ENCODE data around the gene DUT. TPM values are rescaled to one million over a fixed set of nuclear protein-coding genes. Genes with fewer than 3 reads are reported as not detected.

Gene DUT
- total RNA-seq, 2 donors from 2014 or later = 71.1 to 77.8 TPM

GRCh38 chr15:48285329-48286214 is 45.7 kb upstream of the DUT start:
- intact Hi-C loops (cut with DNase I) = no loop called here
- ATAC-seq (peak; percentile 91), DNase-seq (peak; percentile 71 to 85 (median 73))
- no peak overlapping the region for H3K27ac ChIP-seq
- peak; percentile 46 to 82 (median 73) for TF ChIP-seq CTCF (IDR thresholded peaks at IDR 0.05)
- TF ChIP-seq POLR2A (IDR thresholded peaks at IDR 0.05) = no peak
- no peak overlapping the region for H3K4me3 ChIP-seq
- peaks cover 14% of the 10 kb centered on the region for H3K4me1 ChIP-seq
- H3K27me3 ChIP-seq = no peaks in the 10 kb centered on the region
- no peaks in the 10 kb centered on the region for H3K36me3 ChIP-seq (replicated peaks in 1 of 2; ENCODE audit: insufficient read depth in 1 of 2, low read depth in 2 of 2)
- no peaks in the 10 kb centered on the region for H3K9me3 ChIP-seq
- 8 to 9% methylated on average over 14 of the region's 14 CpGs for WGBS, 2 donors

GRCh38 chr15:48289628-48290027 is 41.6 kb upstream of the DUT start:
- intact Hi-C loops (cut with DNase I) = no loop called here
- 79 to 91% methylated on average over 2 of the region's 2 CpGs for WGBS, 2 donors

GRCh38 chr15:48292458-48292857 is 38.8 kb upstream of the DUT start:
- DNase-seq = no peak
- 86 to 94% methylated on average over 4 of the region's 4 CpGs for WGBS, 2 donors
- no peak for ATAC-seq
- Histone ChIP-seq H3K4me1 (no peaks in the 10 kb centered on the region), H3K27ac (no peak overlapping the region), H3K27me3 (no peaks in the 10 kb centered on the region), H3K36me3 (replicated peaks in 1 of 2; ENCODE audit: insufficient read depth in 1 of 2, low read depth in 2 of 2) (no peaks in the 10 kb centered on the region), H3K4me3 (no peak overlapping the region), H3K9me3 (no peaks in the 10 kb centered on the region)
- intact Hi-C loops (cut with DNase I) = no loop called here
- no peak for TF ChIP-seq POLR2A (IDR thresholded peaks at IDR 0.05)
- TF ChIP-seq CTCF (IDR thresholded peaks at IDR 0.05) = no peak

More at GRCh38 chr15:48289628-48290027, 41.6 kb upstream of the DUT start:
- H3K36me3 ChIP-seq (replicated peaks in 1 of 2; ENCODE audit: insufficient read depth in 1 of 2, low read depth in 2 of 2) = no peaks in the 10 kb centered on the region
- H3K4me3 ChIP-seq = no peak overlapping the region
- H3K9me3 ChIP-seq = no peaks in the 10 kb centered on the region
- H3K27ac ChIP-seq = no peak overlapping the region
- TF ChIP-seq CTCF (IDR thresholded peaks at IDR 0.05) = no peak
- TF ChIP-seq POLR2A (IDR thresholded peaks at IDR 0.05) = no peak
- no peak for ATAC-seq
- H3K27me3 ChIP-seq = no peaks in the 10 kb centered on the region
- peaks cover 3% of the 10 kb centered on the region for H3K4me1 ChIP-seq
- DNase-seq = no peak

GRCh38 chr15:48297668-48298067 is 33.6 kb upstream of the DUT start:
- WGBS, 2 donors = 80 to 83% methylated on average over 2 of the region's 2 CpGs
- Histone ChIP-seq H3K27me3 (no peaks in the 10 kb centered on the region), H3K27ac (no peak overlapping the region), H3K9me3 (no peaks in the 10 kb centered on the region), H3K4me3 (no peak overlapping the region), H3K36me3 (replicated peaks in 1 of 2; ENCODE audit: insufficient read depth in 1 of 2, low read depth in 2 of 2) (no peaks in the 10 kb centered on the region), H3K4me1 (no peaks in the 10 kb centered on the region)
- intact Hi-C loops (cut with DNase I) = no loop called here
- no peak for ATAC-seq
- DNase-seq = no peak
- no peak for TF ChIP-seq CTCF (IDR thresholded peaks at IDR 0.05)
- no peak for TF ChIP-seq POLR2A (IDR thresholded peaks at IDR 0.05)

GRCh38 chr15:48298914-48299313 is 32.3 kb upstream of the DUT start:
- WGBS, 2 donors = 42 to 48% methylated on average over 2 of the region's 2 CpGs

More at GRCh38 chr15:48298914-48299313, 32.3 kb upstream of the DUT start:
- intact Hi-C loops (cut with DNase I) = no loop called here
- Histone ChIP-seq H3K4me3 (no peak overlapping the region), H3K9me3 (no peaks in the 10 kb centered on the region), H3K27ac (no peak overlapping the region), H3K36me3 (replicated peaks in 1 of 2; ENCODE audit: insufficient read depth in 1 of 2, low read depth in 2 of 2) (no peaks in the 10 kb centered on the region), H3K4me1 (no peaks in the 10 kb centered on the region), H3K27me3 (no peaks in the 10 kb centered on the region)
- DNase-seq (no peak), ATAC-seq (no peak)
- TF ChIP-seq CTCF (IDR thresholded peaks at IDR 0.05) = no peak
- TF ChIP-seq POLR2A (IDR thresholded peaks at IDR 0.05) = no peak

All from body of pancreas (tissue), 4 donors.